Epidermal melanocyte (primary cell): ENCODE data around the gene ADAM10.

Experiments used
- DNase-seq: peaks from one replicate; pipeline ENCODE4 v3.0.0; 2011; ENCODE audit warnings: low spot score; ENCODE audit not compliant: insufficient read length

Gene ADAM10

DNA sequence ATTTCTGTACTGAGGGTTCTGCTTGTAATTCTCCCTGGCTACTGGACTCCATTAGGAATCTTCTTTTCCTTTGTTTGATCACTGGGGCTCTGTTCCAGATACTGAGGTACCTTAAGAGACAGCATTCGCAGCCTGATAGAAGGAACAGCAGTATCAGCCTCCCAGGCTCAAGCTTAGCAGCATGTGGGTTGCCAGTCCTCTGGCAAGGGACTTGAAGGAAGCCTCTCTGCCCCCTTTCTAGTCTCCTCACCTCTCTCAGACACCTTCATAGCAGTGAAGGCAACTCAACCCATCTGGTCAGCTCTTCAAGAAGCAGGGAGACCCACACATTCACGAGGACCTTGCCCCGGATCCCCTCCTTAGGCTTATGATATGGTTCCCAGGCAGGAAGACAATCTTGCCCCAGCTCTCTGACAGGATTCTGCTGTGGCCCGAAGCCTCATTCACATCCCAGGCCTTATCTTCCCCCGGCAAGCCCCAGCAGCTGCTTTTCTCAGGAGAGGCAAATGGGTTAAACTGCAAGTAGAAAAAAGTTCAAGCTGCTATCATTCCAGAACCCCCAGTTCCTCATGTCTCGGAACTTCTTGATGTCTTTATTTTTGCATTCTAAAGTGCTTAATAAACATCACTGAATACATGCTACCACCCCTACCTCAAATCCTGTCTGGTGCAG is 164.6 kb downstream of the ADAM10 start:
- DNase-seq, result no peak

DNA sequence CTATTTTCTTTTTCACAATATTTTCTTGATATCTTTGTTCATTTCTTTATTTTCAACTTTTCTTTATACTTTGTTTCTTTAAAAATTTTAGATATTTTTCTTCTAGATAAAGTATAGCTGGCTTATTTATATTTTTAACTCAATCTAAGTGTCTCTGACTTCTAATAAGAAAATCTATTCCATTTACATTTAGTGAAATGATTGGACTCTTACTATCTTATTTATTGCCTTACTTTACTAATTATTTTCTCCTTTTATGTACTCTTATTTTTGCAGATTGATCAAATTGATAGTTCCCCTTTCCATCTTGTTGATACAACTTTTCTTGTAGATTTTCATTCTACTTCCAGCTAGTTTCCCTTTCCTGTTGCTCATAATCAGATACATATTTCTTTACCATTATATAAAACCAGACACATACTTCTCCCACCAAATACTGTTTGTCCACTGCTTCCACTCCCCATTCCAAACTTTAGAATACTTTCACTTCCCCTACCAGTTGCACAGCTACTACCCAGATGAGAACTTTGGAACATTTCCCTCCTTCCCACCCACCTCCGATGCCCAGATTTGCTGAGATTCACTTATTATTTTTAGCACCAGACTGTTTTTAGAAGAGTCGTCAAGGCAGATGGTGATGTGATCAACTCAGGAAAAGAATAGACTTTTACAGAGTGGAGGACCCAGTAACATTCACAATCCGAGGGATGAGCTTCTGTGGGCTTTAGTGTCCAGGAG is 166.2 kb downstream of the ADAM10 start:
- no peak for DNase-seq

DNA sequence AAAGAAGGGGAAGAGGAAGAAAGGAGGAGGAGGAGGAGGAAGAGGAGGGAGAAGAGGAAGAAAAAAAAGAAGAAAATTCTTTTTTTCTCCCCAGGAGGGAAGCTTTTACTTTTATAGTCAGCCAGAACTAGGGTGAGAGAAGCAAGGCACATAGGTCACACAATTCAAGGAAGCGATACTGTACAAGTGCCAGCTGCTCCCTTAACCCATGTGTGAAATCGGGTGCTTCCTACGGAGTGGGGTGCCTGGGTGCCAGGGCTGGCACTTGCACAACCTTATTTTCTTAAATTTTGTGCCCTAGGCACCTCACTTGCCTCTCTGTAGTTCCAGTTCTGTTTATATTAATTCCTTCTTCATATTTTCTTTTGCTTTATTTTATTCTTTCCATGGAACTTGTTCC is 167.3 kb downstream of the ADAM10 start:
- no peak for DNase-seq

DNA sequence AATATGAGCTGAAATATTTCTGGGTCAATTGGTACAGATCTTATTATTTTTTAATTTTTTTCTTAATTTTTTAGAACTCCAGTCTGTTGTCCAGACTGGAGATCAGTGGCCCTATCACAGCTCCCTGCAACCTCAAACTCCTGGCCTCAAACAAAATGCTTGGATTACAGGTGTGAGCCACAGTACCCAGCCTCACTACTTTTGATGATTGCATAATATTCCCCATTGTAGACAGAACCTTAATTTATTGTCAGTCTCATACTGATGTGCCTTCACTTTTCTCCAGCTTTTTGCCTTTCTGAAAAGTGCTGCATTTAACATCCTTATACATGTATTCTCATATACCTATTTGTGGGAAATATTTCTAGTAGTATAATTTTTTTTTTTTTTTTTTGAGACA is 172.8 kb downstream of the ADAM10 start:
- no peak for DNase-seq

DNA sequence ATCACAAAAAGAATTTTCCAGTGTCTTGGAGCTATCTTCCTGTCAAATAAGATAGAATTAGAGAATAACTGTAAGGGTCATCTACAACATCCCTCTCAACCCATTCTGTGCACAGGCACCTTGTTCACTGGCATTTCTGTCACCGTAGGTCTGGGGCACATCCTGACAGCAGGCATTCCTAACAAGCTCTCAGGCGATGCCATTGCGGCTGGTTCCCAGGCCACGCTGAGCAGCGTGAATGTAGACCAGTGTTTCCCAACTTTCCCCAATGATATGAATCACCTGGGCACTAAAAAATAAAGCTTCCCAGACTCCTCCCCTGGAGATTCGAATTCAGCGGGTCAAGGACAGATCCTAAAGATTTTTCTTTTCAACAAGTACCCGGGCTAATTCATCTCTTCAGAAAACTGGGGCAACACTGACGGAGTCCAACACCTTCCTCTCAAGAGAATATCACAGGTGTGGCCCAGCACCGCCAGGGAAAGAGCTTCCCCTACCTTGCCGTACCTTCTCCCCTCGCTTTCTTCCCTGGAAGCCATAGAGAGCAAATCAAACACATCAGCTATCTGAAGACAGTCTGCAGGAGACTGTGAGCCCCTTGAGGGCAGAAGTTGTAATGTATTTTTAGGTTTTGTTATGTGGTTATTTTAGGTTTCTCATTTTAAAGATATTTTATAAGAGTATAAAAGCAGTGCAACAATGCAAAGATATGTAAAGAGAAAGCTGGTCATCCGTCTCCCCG is 174.3 kb downstream of the ADAM10 start:
- DNase-seq, result no peak

DNA sequence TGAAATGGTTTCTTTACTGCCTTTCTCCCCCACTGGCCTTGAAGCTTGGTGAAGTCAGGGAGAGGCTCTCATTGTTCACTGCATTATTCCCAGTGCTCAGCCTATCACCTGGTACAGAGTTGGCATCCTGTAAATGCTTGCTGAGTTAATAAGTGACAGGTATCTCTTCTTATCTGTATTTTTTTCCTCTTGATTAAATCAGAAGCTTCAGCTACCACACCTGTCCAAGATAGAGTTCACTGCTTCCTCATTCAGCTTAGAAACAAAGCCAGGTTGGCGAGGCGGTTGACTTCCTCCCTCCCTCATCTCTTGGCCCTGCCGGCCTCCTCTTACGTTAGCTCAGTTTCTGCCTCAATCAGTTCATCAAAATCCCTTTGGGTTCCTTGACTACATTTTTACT is 174.9 kb downstream of the ADAM10 start:
- no peak for DNase-seq

DNA sequence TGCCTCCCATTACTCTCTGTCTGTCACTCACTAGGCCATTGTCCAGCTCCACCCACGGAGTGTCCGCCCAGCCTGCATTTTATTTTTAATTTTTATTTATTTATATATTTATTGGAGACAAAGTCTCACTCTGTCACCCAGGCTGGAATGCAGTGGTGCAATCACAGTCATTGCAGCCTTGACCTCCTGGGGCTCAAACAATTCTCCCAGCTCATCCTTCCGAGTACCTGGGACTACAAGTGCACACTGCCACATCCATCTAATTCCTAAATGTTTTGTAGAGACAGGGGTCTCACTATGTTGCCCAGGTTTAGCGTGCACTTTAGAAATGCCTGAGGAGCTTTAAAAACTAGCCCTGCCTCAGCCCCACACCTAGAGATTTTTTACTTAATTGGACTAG is 176.2 kb downstream of the ADAM10 start:
- DNase-seq, result no peak

DNA sequence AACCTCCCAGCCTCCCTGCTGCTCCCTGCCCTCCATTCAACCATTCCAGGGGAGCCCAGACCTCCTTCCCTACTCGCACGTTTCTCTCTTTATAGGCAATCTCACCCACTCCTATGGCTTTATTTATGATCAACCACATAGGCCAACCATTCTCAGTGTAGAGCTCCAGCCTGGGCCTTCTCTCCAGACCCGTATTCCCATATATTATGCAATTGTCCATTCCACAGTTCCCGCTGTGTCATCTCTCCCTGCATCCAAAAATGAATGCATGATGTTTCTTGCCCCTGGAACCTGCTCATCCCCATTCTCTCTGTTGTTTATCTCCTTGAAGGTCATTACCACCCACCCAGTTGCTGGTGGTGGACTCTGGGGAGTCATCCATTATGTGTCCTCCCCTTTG is 177.0 kb downstream of the ADAM10 start:
- DNase-seq, result no peak

DNA sequence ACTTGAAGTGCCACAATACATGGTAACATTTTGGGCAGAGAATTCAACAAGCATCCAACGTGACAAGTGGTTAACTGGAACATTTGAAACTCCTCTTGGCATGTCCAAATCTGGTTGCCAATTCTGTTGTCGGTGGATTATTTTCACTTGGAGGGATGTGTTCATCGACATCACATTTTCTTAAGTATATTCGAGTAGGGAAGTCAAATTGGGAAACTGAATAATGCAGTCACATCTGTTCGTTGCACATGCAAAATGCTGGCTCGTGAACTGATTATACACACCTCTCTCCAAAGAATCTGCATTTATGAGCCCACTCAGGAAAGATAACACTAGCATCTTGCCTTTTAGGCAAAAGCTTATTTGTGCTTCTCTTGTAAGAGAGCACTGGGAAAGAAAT is 178.0 kb downstream of the ADAM10 start:
- no peak for DNase-seq

DNA sequence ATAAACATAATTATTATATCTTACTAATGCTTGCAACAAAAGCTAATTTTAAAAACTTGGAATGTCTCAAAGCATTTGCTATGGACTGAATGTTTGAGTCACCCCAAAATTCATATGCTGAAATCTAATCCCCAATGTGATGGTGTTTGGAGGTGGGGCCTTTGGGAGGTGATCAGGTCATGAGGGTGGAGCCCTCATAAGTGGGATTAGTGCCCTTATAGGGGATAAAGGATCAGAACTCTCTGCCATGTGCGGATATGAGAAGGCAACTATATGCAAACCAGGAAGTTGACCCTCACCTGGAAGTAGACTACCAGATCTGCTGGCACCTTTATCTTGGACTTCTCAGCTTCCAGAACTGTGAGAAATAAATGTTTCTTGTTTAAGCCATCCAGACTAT is 180.1 kb downstream of the ADAM10 start:
- DNase-seq, result no peak

DNA sequence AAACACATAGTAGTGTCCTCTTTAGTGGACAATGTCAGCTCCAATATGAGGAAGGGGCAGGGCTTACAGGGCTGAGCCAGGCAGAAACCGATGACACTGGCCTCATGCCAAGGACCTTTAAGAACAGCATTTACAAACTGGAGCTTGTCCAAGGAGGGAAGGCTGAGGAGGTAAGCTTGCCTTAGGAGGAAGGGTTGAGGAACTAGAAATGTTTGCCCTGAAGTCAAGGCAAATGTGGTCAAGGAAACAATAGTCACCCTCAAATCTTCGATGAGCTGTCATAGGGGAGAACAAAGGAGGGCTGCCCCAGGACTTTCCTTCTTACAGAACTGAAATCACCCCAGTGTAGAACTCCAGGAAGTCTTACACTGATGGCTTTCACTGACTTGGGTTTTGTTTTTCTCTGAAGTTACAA is 181.3 kb downstream of the ADAM10 start:
- DNase-seq, result no peak

DNA sequence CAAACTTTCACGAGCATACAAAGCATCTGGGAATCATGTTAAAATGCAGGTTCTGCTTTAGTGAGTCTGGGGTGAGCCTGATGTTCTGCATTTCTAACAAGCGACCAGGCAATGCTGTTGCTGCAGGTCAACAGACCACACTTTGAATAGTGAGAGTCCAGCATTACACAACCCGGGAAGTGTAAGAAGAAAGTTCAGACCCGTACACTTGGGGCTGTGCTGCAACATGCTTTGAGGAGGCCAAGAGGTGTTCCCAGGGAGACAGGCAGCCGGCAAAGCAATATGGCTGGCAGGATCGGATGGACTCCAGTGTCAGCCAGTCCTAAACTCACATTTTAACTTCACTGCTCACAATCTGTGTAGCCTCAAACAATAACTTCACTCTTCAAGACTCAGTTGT is 183.5 kb downstream of the ADAM10 start:
- DNase-seq, result no peak

DNA sequence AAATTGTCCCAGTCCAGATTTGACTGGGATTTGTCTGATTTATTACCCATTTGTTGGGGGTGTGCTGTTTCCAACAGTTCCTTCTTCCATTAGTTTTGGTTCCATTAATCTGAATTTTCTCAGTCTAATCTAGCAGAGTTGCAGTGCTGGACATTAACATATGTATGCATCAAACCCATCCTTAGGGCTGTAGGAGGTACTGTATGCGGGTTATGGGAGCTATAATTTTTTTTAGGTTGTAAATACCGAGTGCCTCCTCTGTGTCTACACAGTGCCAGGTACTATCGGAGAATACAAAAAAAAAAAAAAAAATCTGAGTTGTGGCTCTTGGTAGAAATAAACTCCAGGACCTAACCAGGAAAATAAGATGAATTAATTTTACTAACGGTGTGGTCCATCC is 183.9 kb downstream of the ADAM10 start:
- DNase-seq, result no peak

DNA sequence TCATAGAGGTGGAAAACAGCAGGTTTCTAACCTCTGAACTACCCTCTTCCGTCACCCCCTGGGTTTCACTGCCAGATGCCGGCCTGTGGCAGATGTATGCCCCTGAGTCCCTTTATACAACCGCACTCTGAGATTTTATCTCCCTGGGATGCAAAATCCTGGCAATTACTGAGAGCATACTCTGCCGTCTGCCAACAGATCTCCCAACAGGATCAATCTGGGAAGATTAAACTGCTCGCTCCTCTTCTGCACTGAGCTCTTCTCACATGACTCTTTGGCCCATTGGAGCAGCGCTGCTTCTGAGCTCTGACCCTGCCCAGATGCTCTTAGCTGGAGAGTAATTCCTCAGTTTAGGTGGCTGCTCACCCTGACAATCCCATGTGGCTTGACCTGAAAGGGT is 184.5 kb downstream of the ADAM10 start:
- no peak for DNase-seq

DNA sequence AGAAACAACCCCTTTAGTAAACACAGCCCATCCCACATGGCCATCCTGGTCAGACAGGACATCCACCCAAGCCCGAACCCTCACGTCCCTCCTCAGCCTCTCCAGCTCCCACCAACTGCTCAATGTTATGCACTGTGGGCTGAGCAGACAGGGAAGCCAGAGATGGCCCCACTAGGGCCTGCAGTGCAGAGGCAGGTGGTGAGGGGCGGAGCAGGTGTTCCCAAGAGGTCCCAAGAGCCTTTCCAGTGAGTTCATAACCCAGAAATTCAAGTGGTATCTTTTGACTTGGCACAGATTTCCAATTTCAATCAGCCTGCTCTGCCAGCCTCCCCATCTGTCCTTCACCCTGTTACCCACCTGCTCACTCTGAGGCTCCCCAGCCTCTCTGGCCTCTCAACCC is 187.4 kb downstream of the ADAM10 start:
- DNase-seq, result no peak

DNA sequence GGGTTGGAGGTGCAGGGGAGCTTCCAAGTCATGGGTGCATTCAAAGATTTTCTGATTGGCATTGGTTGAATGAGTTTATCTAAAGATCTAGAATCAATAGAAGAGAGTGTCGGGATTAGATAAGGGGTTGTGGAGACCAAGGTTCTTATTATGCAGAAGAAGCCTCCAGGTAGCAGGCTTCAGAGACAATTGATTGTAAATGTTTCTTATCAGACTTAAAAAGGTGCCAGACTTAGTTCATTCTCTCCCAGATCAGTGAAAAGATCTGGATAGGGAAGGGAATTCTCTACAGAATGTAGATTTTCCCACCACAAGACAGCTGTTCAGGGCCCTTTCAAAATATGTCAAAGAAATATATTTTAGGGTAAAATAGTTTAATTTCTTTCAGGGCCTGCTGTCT is 188.2 kb downstream of the ADAM10 start:
- no peak for DNase-seq

DNA sequence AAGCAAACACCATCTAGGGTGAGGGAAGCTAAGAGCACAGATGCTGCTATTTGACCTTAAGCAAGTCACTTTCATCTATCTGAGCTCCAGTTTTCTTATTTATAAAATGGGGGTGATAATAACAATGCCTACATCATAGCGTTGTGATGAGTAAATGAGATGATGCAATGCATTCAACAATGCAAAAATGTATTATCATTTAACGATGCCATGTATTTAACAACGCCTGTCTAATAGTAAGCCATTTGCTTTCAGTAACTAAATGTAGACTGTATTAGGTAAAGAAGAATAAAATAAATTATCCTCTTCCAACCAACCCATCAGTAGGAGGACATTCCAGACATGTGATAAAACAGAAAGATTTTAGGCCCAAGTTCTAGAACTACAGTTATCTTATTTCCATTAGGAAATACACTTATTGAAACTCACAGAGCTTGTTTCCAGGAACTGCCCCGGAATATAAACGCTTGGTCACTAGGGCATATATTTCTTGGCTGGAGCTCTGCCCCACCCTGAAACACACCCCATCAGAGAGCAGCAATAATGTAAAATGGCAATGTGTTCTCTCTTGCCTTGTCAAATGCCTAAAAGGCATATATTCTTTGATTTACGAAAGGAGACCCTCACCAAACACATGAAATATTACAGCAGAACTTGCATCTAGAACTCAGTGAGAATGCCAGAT is 189.5 kb downstream of the ADAM10 start:
- no peak for DNase-seq

DNA sequence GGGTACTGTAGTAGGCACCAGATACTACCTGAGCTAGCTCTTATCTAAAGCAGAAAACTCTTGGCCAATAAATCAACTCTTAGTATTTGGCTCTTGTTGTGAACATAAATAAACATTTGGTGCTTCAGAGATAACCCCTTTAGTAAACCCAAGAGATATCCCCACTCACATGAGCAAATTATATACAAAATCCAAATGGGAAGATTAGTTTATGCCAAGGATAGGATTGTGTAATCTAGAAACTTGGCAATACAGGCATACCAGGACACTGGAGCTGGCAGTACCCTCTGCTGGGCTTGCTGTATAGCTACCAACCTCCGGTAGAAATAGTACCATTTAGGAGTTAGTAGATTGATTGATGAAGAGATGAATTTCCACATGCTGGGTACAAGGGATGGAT is 190.7 kb downstream of the ADAM10 start:
- DNase-seq, result no peak

DNA sequence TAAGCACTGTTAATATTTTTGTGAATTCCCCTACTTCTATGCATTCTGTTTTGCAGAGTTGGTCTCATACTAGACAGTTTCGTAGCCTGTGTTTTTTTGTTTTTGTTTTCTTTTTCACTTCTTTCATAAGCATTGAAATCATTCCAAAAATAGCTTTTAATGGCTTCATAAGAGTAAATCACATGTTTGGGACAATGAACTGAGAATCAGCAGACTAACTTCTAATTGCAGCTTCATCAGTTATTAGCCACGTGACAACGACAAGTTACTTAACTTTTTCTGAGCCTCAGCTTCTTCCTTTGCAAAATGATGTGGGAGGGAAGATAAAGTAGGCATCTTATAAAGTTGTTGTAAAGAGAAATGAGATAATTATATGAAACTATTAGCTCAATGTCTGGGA is 193.0 kb downstream of the ADAM10 start:
- DNase-seq, result no peak

DNA sequence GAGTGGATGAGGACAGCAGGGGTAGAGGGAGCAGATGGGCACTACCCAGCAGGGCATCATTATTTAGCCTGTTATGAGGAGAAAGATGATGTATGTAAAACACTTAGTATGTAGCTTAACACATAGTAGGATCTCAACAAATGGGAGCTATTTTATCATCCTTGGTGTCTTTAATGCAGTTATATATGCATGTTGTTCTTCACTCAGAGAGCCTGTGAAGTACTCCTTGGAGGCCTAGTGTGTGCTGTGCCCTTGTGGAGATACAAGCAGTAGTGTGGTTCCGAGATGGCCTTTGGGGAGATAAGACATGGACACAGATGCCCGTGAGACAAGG is 193.5 kb downstream of the ADAM10 start:
- DNase-seq, result no peak

DNA sequence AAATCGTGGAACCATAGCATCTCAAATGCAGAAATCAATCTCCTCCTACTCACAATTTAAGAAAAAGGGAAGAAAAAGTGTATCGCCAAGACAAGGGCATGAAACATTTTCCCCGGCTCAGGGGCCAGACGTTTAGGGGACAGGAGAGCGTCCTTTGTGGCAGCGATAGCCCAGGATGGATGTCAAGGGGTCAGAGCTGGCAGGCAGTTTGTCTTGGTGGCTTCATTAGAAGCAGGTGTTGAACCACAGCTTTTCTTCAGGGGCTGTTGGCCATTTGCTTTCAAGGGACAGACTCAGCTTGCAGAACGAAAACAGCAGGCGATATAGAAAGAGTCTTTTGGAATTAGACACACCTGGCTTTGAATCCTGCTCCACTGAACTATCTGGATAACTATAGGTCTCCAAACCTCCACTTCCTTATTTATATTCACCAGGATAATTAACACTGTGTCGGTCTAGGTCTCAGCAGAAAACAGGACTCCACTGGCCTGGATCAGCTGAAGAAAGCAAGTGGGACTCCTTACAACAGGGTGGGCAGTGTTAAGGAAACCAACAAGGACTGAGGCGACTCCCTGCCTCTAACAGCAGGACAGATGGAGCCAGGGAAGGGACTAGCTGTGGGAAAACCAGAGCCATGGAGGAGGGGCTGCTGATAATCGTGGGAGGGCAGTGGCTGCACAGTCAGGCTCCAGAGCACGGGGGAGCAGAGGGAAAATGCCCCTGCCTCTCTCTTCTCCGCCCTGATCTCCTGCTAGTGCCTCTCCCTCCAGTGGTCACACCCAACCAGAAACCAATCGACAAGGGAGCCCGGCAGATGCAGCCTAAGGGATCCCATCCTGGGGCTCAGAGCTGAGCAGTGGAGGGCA is 194.1 kb downstream of the ADAM10 start:
- no peak for DNase-seq
